Fibroblast of peridontal ligament (primary cell): ENCODE data around the gene SUFU.
A peak's percentile ranks its signal among the peaks of the same experiment; 100 is the strongest.

ENCODE experiments used
- DNase-seq: peaks from one replicate; pipeline ENCODE4 v3.0.0-alpha.2; 2010; ENCODE audit errors: extremely low read depth

Gene SUFU

DNA sequence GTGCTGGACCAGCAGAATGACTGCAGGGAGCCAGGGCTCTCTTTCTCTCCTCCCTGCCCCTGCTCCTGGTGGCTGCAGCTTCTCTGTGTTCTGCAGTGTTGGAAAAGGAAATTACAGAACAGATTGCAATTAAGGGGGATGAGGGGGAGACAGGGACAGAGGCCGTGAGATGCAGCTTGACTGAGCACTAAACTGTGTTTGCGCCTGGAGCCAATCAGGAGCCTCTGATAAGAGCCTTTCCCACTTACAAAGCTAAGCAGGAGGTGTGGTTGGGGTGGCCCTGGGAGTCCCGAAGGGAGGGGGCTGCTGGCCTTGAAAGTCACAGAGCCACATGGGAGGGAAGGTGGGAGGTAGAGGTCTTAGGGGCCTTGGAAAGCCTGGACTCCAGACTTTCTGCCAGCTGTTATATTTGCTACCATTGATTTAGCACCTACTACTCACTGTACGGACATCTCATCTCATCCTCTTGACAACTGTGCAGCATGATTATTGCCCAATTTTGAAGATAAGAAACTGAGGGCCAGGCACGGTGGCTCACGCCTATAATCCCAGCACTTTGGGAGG lies 167.2 kb downstream of the SUFU start:
- DNase-seq: no peak

DNA sequence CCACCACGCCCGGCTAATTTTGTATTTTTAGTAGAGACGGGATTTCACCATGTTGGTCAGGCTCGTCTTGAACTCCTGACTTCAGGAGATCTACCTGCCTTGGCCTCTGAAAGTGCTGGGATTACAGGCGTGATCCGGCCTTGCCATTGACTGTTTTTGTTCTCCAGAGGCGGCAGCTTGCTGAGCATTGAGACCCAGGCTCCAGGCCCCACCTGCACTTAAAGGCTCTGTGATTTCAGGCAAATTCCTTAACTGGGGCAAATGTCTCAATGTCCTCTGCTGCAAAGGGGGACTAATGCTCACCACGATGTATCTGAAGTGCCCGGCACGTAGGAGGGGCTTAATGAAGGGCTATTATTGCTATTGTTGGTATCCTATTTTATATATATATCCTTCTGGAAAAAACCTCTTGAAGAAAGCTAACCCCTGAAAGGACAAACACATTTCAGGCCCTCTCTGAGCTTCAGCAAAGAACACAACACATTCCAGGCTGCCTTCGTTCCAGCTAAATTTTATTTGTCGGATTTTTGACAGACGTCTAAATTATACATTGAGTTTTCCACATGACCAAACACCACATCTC lies 169.6 kb downstream of the SUFU start:
- no peak for DNase-seq

DNA sequence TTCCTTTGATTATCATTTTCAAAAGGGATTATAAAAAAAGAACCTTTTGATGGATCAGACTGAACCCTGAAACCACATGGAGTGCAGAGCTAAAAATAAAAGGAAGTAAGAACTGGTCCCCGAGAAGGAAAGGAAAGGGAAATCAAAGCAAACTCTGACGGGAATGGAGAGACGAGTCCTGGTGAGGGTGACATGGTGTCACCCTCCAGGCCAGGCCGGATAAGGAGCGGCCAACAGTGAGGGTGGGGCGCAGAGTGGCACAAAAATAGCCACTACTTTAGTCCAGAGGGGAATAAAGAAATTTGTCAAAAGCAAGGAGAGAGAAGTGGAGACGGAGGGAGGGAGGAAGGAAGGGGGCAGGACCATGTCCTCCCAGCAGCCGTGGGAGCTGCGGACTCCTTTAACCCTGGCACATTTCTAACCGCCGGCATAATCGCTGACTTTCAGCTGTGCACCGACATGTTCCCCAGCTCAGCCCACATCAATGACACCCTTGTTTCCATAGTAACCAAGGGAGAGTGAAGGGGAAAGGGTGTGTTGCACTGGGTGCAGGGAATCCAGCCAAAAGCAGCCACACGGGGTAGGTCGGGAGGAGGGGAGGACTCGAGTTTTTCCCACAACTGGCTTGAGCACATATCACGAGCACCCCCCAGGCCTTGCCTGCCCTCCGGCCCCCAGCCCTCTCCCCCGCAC lies 170.2 kb downstream of the SUFU start:
- peak; percentile 70 for DNase-seq

DNA sequence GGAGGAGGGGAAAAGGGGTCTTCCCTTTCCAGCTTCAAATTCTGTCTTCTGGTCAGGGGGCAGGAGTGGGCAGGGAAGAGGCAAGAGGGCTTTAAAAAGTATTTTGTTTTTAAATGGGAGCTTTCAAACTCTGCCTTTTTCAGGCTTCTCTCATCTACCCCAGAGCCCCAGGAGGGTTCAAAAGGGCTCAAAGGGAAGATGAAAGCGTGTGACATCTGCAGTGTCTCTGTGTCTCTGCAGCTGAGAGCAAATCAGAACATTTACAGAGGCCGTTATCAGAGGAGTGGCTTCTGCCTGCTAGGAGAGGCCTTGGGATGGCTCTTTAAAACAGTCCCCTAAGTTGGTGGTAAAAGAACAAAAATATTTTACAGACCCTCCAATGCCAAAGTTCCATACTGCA lies 170.8 kb downstream of the SUFU start:
- DNase-seq: no peak

DNA sequence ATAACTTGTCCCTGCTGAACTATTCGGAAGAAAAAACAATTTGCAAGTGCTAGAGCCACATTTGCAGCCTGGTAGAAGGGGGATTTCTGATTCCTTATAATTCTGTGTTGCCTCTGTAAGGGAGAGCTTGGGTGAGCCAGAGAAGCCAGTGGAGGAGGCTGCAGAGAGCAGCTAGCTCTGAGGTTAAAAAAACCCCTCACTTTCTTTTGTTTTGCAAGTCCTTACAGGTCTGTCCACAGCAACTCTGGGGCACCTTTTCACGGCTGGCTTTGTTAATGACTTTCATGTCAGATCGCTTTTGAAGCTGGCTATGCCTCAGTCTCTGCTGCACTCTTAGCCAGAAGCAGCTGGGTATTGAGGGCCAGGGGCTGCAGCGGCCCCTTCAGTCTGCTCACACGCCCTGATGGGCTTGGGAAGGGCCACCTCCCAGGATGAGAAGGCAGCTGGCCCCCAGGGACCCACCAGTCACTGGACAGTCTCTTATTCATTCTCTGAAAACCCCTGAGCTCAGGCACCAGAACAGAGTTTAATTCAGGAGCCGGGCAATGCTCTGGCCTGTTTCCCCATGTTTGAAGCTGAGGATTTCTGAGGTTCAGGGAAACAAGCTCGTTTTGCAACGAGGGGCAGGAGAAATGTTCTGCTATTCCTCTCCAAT lies 171.4 kb downstream of the SUFU start:
- DNase-seq: no peak

DNA sequence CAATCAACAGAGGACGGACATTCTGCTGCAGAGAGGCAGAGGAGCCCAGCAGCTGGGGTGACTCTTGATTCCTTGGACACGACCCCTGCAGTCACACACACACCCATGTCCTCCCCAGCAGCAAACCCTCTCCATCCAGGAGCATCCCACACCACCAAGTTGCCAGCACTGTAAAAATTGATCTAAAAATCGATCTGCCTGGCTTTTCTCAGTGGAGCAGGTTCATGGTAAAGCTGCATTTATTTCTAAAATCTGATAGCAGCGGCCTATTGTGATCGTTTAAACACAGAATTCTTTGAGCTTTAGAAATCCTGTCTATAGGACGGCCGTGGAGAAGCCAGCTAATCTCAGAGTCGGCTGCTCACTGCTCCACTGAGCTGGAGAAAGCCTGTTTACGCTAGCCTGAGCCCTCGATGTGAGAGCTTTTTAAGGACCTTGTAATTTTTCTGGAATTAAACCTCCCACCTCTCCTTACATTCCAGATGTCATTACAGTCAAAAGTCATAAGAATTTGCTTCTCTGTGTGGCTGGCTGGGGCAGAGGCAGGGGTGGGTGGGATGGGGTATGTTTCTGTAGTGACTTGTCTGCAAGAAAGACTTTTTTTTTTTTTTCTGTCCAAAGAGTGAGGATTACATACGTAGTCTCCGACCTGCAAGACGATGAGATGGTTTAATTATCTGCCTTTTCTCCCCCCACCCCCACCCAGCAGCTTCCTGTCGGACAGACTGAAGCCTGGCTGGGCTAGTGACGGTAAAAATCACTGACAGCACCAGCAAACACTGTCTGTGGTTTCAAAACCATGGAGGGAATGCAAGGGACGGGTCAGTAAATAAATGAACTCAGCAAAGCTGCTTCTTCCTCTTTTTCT lies 172.1 kb downstream of the SUFU start:
- peak; percentile 87 for DNase-seq

DNA sequence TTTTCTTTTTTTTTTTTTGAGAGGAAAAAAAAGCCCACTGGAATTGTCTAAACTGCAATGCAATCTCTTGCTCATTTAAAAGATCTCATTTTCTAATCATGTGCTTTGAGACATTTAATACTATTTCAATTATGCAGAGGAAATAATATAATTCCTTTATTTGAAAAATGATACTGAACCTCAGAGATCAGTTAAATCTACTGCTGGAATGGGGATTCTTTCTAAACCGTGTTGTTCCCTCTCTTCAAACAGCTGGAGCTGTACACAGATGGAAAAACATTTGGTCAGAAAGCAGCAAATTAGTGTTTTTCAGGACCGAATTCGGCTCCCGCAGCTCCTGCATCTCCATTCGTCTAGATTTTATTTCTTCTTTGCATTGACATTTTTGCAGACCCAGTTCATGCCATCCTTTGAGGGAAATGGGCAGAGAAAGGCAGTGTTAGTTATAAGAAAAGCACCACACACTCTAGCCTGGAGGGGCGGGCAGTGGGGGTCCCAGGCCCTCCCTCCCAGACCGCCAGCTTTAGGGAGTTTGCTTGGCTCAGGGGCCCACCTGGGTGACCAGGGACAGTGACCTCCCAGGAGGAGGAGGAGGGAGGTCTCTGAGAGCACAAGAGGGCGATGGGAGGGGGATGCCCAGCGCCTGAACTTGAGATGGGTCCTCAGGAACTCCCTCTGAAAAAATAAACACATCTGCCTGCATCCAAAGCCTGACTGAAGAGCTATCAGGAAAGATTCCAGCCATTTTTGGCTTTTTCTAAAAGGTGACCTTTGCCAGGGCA lies 173.0 kb downstream of the SUFU start:
- no peak for DNase-seq

DNA sequence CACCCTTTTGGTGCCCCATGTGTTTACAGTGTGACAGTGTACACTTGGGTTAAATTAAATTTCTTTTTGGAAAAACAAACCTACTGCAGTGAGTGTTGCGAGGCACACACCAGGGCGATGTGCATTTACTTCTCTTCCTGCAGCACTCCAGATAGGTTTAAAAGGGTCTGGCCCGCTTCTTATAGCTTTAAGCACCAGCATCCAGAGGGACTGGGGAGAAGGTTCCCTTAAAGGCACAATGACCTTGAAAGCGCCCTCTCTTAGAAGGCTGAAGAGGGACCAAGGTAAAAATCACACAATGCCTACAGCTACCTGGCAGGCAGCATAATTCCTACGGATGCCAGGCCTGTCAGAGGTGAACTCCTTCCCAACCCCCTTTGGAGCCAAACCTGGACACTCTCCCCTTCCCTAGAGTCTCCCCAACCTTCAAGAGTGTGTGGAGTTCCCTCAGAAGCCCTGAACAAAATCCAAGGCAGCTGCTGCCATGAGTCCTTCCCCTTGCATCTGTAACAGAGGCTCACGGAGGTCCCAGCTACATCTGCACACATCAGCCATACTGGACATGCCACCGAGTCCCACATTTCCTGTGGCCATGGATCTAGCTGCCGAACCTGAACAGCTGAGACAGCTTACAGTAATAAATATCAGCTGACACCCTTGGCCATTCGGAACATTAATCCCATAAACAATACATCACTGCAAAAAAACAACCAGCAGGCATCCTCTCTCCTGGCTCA lies 173.7 kb downstream of the SUFU start:
- no peak for DNase-seq

DNA sequence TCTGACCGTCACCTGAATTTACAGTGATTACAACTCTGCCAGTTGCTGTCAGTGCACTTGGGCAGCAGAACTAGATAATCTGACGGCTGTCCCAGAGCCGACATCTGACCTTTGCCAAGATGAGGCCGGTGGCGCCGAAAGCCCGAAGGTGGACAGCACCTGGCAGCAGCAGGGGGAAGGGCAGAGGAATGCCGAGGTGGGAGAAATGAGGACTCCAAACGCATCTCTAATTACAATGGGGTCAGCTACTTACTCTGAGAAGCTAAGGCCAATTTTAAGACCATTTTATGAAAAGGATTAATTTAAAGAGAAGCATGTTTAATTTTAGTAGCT lies 174.3 kb downstream of the SUFU start:
- DNase-seq: no peak

DNA sequence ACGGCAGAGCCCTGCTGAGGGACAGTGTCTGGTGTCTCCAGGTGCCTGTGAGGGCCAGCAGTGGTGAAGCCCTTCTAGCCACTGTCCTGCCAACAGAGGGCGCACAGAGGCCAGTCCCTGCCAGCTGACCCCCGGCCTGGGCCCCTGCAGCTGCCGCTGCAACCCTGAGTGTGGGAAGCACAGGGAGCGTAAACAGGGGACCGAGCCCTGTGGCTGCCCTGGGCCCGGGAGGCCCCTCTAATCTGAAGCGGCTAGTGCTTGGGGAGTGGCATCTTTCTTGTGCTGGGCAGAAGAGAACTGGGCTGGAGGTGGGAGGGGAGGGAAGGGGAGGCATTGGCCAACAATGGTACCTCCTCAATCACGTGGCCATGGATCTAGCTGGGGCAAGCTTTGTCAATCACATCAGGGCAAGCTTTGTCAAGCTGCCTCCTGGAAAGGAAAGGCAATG lies 175.1 kb downstream of the SUFU start:
- DNase-seq: no peak

DNA sequence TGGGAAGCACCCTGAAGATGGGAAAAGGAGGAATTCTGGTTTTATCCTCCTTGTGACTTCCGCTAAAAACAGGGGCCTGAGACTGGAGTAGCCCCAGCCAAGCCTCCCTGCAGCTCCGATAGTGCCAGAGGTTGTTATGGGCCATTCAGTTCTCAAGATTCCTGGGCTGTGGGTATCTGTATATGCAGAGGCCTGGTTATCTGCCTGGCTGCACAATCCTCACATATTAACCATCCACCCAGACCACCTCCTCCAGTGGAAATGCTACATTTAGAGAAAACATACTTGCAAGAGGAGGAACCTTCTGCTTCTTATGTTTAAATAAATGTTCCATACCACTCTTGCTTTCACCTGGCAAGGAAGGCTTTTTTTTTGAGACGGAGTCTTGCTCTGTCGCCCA lies 175.8 kb downstream of the SUFU start:
- DNase-seq: no peak

DNA sequence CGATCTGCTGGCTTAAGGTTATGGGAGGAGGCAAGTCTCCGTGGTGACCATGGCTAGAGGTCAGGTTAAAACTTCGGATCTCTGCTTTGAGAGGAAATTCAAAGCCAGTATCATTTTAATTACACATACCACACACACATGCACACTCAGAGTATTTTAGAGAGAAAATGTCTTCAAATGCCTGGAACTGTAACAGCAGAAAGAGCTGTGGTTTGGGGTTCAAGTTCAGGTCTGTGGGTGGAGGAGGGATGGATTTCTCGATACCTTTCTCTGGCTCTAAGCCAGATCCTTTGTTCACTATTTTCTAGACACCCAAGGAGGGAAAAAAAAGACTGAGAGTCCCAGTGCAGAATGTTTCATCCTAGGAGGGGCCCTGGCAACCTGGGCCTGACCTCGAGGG lies 177.9 kb downstream of the SUFU start:
- DNase-seq: no peak

DNA sequence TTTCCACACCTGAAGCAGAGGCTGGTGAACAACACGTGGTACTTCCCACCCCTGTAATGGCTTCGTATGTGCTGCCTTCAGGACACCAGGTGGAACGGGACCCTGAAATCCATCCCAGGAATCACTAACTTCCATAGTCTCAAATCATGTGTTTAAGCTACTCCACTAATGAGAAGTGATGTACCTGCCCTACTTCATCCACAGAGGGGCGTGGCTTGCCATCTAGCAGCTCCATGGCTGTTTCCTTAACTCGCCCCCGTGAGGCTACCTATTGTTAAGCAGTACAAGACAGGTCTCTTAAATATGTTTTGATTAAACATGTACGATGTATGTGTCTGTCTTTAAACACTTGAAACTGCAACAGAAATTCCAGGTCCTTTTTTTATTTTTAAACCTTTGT lies 178.6 kb downstream of the SUFU start:
- DNase-seq: no peak

DNA sequence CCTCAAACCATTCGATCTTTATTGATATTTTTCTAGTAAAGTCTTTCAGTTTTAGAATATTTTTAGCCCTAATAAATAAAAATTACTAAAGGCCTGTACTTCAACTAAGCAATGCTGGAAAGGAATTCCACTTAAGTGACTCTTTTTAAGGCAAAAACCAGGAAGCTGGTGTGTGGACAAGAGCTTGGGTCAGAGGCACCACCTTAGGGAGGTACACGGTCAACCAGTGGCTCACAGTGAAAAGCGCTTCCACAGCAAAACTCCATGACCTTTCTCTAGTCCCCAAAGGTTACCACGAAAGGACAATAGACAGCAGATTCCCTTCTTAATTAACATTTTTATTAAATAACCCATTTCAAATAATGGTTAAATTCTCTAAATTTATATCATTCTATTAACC lies 179.2 kb downstream of the SUFU start:
- no peak for DNase-seq
